ENCODE measurements around the gene PCDHA8. TPM values are rescaled to one million over a fixed set of nuclear protein-coding genes. Genes with fewer than 3 reads are reported as not detected.
"Not testable (repeated sequence)": the region's sequence is repeated elsewhere in the genome, so short reads cannot be mapped to it uniquely, and the experiment has no call there.

The PCDHA8 gene
- total RNA-seq (under 1 TPM in 5 of 7 donors, not detected in 2; 0.11 to 0.52 (median 0.25) TPM), polyA plus RNA-seq (not detected)
- long read RNA-seq, donor 1 = 0 reads
- long read RNA-seq, donor 2 = 0 reads

DNA sequence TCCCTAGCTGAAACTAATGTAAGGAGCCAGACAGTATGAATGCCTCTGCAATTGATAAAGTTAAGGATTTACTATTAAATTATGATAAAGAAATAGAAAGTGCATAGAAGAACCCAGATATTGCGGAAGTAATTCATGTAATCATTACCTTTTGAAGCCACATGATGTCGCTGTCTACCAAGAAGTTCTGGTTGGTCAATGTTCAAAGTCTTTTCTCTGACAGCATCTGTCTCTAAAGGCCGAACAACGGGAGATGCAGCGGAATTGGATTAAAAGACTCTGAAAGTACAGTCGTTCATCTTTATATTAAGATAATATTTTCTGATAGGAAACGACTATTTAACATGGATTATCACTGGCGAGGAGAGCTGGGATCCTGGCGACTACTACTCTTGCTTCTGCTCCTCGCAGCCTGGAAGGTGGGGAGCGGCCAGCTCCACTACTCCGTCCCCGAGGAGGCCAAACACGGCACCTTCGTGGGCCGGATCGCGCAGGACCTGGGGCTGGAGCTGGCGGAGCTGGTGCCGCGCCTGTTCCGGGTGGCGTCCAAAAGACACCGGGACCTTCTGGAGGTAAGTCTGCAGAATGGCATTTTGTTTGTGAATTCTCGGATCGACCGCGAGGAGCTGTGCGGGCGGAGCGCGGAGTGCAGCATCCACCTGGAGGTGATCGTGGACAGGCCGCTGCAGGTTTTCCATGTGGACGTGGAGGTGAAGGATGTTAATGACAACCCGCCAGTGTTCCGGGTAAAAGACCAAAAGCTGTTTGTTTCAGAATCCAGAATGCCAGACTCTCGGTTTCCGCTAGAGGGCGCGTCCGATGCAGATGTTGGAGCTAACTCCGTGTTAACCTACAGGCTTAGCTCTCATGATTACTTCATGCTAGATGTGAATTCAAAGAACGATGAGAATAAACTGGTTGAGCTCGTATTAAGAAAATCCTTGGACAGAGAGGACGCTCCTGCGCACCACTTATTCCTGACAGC, at the start of gene PCDHA8:
Gene PCDHA8, plus strand, starts transcription at position 210 of the 985 bp plus-strand sequence. Its CDS starts 135 bp downstream, at position 345.
- DNase-seq = no peak
- 17 to 42% (median 30%) methylated on average over 33 to 47 of the region's 47 CpGs for WGBS, 5 donors

DNA sequence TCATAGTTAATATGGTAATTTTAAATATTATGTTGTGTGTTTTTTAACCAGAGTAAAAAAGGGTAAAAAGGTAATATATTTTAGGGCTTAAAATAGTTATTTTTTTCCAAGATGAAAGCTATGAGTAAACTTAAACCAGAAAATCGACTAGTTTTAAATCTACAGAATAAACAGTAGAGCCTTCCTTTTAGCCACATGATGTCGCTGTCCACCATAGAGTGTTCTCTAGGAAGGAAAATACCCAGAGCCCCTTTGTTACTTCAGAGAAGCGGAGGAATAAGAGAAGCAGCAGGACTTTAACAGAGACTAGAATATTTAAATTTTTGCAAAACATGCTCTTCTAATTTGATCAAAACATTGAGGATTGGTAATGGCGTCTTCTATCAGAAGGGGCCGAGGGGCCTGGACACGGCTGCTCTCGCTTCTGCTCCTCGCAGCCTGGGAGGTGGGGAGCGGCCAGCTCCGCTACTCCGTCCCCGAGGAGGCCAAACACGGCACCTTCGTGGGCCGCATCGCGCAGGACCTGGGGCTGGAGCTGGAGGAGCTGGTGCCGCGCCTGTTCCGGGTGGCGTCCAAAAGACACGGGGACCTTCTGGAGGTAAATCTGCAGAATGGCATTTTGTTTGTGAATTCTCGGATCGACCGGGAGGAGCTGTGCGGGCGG, 46.3 kb upstream of the PCDHA8 start, which contains the start of gene PCDHA2:
Gene PCDHA2, plus strand, starts transcription at position 258 of the 664 bp plus-strand sequence.
- Histone ChIP-seq H3K36me3 (no peaks in the 10 kb centered on the region), H3K4me3 (peak within 1 kb of the TSS in 2 of 8 donors; percentile 6 to 36), H3K27me3 (replicated peaks in 1 of 7) (peaks cover 0 to 70% (median 0%) of the 10 kb centered on the region in 7 donors), H3K27ac (no peak within 1 kb of the TSS), H3K9me3 (peaks cover 2 to 99% (median 88%) of the 10 kb centered on the region in 8 donors), H3K4me1 (no peaks in the 10 kb centered on the region)
- 21 to 34% (median 24%) methylated on average over 23 to 27 of the region's 27 CpGs for WGBS, 5 donors
- DNase-seq = no peak
- intact Hi-C loops (cut with DNase I; ENCODE audit: low total_unique reads) = no loop called here
- TF ChIP-seq, protein P1, sequence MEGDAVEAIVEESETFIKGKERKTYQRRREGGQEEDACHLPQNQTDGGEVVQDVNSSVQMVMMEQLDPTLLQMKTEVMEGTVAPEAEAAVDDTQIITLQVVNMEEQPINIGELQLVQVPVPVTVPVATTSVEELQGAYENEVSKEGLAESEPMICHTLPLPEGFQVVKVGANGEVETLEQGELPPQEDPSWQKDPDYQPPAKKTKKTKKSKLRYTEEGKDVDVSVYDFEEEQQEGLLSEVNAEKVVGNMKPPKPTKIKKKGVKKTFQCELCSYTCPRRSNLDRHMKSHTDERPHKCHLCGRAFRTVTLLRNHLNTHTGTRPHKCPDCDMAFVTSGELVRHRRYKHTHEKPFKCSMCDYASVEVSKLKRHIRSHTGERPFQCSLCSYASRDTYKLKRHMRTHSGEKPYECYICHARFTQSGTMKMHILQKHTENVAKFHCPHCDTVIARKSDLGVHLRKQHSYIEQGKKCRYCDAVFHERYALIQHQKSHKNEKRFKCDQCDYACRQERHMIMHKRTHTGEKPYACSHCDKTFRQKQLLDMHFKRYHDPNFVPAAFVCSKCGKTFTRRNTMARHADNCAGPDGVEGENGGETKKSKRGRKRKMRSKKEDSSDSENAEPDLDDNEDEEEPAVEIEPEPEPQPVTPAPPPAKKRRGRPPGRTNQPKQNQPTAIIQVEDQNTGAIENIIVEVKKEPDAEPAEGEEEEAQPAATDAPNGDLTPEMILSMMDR (IDR thresholded peaks at IDR 0.05 in 8 of 11, conservative IDR thresholded peaks at IDR 0.05 in 3 of 11) = no peak
- TF ChIP-seq POLR2AphosphoS5 (IDR thresholded peaks at IDR 0.05) (no peak), POLR2A (IDR thresholded peaks at IDR 0.05) (no peak)

More for the DNA sequence above, at the start of gene PCDHA8:
- H3K9me3 ChIP-seq = peaks cover 0 to 52% (median 33%) of the 10 kb centered on the region in 8 donors
- no peak within 1 kb of the TSS for H3K4me3 ChIP-seq
- intact Hi-C loops (cut with DNase I; ENCODE audit: low total_unique reads) = no loop called here
- H3K36me3 ChIP-seq = no peaks in the 10 kb centered on the region
- H3K27me3 ChIP-seq (replicated peaks in 1 of 7) = peaks cover 0 to 85% (median 4%) of the 10 kb centered on the region in 7 donors
- no peaks in the 10 kb centered on the region for H3K4me1 ChIP-seq
- no peak for TF ChIP-seq POLR2AphosphoS5 (IDR thresholded peaks at IDR 0.05)
- TF ChIP-seq, protein P1 (IDR thresholded peaks at IDR 0.05 in 8 of 11, conservative IDR thresholded peaks at IDR 0.05 in 3 of 11) = no peak
- no peak for TF ChIP-seq POLR2A (IDR thresholded peaks at IDR 0.05)
- no peak within 1 kb of the TSS for H3K27ac ChIP-seq

GRCh38 chr5:140795259-140795641, 45.7 kb upstream of the PCDHA8 start:
- no peak for DNase-seq
- Histone ChIP-seq H3K27me3 (replicated peaks in 1 of 7) (peaks cover 0 to 64% (median 0%) of the 10 kb centered on the region in 7 donors), H3K9me3 (peaks cover 2 to 99% (median 85%) of the 10 kb centered on the region in 8 donors), H3K4me1 (no peaks in the 10 kb centered on the region), H3K36me3 (no peaks in the 10 kb centered on the region), H3K4me3 (peak overlapping the region in 2 of 8 donors; percentile 6 to 36), H3K27ac (no peak overlapping the region)
- intact Hi-C loops (cut with DNase I; ENCODE audit: low total_unique reads) = no loop called here
- TF ChIP-seq, protein P1 (IDR thresholded peaks at IDR 0.05 in 8 of 11, conservative IDR thresholded peaks at IDR 0.05 in 3 of 11) = no peak
- no peak for TF ChIP-seq POLR2A (IDR thresholded peaks at IDR 0.05)
- no peak for TF ChIP-seq POLR2AphosphoS5 (IDR thresholded peaks at IDR 0.05)
- WGBS, 5 donors = 22 to 31% (median 23%) methylated on average over 15 of the region's 15 CpGs

GRCh38 chr5:140796072-140796717, 44.8 kb upstream of the PCDHA8 start:
- Histone ChIP-seq H3K9me3 (peaks cover 2 to 99% (median 84%) of the 10 kb centered on the region in 8 donors), H3K27me3 (replicated peaks in 1 of 7) (peaks cover 0 to 68% (median 0%) of the 10 kb centered on the region in 7 donors)
- H3K4me3 ChIP-seq; H3K36me3 ChIP-seq; intact Hi-C loops (cut with DNase I; ENCODE audit: low total_unique reads); DNase-seq; H3K4me1 ChIP-seq; H3K27ac ChIP-seq: not testable (repeated sequence)
- 52 to 78% (median 64%) methylated on average over 57 to 72 of the region's 72 CpGs for WGBS, 5 donors

All from spleen (tissue), 13 donors.